Fibroblast of peridontal ligament (primary cell): Measurements from ENCODE around the gene CCR6.
"Not testable (repeated sequence)": the region's sequence is repeated elsewhere in the genome, so short reads cannot be mapped to it uniquely, and the experiment has no call there.

Source experiments
- DNase-seq: peaks from one replicate; pipeline ENCODE4 v3.0.0-alpha.2; 2010; ENCODE audit errors: extremely low read depth

CCR6 gene

DNA sequence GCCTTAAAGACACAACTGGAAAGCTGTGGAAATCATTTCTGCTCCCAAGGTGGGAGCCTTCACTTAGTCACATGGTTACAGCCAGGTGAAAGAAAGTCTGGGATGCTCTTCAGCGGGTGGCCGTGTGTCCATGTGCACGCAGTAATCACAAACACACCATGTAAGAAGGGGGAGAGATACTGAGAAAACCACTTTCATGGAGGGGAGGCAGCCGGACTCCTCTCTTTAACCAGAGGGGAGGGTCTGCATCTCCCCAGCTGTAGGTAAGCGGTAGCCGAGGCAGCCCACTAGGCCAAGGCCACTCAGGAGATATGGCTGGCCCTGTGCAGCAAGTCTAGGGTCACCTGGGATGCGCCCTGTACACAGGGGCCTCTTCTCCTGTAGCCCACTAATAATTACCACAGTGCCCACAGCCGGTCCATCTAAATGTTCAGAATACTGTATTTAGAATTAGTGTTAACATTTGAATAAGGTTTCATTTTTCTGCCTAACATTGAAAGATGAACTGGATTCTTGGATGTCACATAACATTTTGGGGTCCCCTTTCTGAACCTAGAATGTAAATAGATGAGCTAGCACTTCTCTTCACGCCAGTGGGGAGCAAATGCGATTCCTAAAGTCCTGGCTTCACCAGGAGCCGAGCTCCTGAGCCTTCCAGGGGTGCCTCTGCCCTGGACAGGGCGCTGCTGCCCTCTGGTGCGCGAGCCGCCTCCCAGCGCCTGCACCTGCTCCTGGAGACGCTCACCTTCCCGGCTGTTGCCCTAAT lies 19.0 kb downstream of the CCR6 start:
- no peak for DNase-seq

- no peak for DNase-seq
Observed at GRCh38 chr6:167142433-167142761, 19.5 kb downstream of the CCR6 start.

- DNase-seq, result no peak
Observed at GRCh38 chr6:167143041-167143440, 20.1 kb downstream of the CCR6 start.

DNA sequence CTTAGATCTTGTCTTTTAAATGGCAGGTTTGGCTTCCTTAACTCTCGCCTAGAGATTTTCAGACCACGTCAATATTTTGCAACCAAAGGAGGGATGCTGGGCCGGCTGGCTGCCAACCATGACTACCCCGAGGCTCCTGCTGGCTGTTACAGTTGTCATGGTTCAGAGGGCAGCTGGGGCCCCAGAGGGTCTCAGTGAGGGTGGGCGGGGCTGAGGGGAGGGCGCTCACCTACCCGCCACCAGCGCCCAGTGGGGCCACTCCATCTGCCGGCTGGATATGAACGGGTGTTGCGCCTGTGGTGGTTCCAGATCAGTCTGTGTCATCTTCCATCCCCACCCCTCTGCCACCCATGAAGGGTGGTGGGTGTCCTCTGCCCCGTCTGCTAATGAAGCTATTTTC lies 22.6 kb downstream of the CCR6 start:
- no peak for DNase-seq

- no peak for DNase-seq
Observed at GRCh38 chr6:167146135-167146534, 23.2 kb downstream of the CCR6 start.

GRCh38 chr6:167146977-167147376 lies 24.1 kb downstream of the CCR6 start:
- DNase-seq, result no peak

DNA sequence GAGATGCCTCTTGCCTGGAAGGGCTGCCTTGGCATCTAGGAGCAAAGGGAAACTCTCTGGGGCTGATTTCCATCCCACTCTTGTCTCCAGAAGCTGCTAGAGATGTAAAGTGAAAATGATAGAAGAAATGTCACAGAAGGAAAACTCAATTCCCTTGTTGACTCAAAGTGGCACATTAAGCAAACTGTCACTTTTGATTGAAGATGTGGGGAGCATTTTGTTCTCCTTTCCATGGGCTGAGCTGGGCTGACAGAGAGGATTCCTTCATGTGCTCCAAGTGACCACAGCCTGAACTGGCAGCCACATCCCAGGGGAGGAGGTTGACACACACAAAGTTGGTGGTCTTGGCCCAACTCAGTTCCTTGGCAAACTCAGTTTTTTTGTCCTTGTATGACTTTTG lies 25.1 kb downstream of the CCR6 start:
- DNase-seq, result no peak

DNA sequence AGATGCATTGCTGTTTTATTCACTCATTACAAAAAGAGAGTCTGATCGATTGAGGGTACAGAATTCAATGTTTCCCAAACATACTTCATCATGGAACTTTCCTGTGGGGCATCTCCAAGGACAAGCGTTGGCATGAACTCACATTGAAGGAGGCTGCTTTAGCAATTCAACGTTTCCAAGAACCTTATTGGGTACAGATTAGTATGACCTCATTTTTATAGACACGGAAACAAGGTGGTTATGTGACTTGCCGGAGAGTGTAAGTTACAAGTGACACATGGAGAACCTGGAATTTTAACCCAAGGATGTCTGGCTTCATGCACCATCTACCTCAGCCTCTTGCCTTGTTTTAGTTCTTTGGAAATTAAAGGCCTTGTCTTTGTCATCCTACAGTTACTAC lies 26.1 kb downstream of the CCR6 start:
- DNase-seq, result no peak

- no peak for DNase-seq
Observed at GRCh38 chr6:167150941-167151549, 28.1 kb downstream of the CCR6 start.

DNA sequence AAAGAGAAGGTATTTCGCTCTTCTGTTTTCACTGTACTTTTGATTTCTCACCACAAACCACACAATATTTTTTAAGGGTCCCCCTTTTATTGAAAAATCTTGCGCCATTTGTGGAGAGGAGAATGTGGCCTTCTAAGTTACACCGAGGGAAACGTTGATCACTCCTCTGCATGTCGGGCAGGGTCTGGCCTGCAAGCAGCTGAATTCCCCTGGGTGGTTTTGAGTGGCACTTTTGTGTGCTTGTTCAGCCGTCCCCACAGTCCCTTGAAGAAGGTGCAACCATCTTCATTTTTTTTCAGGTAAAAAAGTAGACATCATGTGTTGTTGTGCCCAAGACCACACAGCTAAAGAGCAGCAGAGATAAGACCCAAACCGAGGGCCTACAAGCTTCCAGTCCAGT lies 28.8 kb downstream of the CCR6 start:
- DNase-seq, result no peak

GRCh38 chr6:167152862-167153261 lies 30.0 kb downstream of the CCR6 start:
- DNase-seq, result no peak

GRCh38 chr6:167153521-167153959 lies 30.6 kb downstream of the CCR6 start:
- DNase-seq, result no peak

- no peak for DNase-seq
Observed at GRCh38 chr6:167154291-167154690, 31.4 kb downstream of the CCR6 start.

- no peak for DNase-seq
Observed at GRCh38 chr6:167154895-167155294, 32.0 kb downstream of the CCR6 start.

DNA sequence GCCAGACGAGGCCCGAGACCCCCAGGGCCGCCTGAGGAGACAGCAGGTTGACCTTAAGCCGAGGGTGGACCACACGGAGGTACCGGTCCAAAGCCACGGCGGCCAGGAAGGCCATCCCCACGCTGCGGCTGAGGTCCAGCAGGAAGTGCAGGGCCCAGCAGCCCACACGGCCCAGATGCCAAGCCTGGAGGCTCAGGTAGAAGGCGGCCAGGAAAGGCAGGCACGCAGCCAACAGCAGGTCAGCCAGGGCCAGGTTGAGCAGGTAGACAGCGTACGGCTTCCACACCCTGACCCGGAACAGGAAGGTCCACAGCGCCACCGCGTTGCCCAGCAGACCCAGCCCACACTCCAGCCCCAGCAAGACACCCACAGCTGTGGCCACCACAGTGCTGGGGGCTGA lies 34.5 kb downstream of the CCR6 start:
- no peak for DNase-seq

DNA sequence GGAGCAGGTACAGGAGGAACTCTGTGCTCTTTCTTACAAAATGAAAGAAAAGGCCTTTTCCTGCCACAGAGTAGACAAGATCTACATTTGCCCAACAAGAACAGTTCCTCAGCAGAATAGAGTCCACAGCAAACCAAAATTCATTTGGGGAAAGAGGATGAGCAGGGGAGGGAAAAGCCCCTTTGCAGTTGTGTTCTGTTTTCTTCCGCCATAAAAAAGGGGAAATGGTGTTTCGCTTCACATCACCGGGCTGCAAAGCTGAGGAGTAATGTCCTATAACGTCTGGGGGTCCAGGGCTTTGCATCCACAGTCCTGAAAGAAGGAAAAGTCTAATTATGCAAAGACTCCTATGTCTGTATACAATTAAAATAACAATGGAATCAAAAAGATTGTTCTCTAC lies 35.0 kb downstream of the CCR6 start, which contains the start of gene GPR31:
Gene GPR31 (minus strand): TSS at position 118 of the 400 bp plus-strand sequence. CDS start 149 bp downstream, outside the sequence.
- no peak for DNase-seq

- no peak for DNase-seq
Observed at GRCh38 chr6:167161851-167162467, 39.1 kb downstream of the CCR6 start.

DNA sequence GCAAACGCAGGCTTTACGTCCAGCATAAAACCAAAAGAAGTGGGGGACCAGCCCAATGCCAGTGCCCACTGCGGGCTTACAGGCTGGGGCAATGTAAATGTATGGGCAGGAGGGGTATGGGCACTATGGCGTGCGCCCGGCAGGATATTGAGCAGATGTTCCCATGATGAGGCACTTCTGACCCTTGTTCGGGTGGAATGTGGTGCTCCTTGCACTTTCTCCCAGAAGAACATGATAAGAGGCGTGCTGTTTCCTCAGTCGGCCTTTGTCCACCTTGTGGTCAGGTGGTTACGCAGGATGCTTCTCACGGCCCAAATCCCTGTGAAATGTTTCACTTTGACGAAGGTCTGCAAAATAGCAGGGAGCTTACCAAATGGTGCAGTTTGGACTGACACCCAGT lies 39.7 kb downstream of the CCR6 start:
- DNase-seq, result no peak

DNA sequence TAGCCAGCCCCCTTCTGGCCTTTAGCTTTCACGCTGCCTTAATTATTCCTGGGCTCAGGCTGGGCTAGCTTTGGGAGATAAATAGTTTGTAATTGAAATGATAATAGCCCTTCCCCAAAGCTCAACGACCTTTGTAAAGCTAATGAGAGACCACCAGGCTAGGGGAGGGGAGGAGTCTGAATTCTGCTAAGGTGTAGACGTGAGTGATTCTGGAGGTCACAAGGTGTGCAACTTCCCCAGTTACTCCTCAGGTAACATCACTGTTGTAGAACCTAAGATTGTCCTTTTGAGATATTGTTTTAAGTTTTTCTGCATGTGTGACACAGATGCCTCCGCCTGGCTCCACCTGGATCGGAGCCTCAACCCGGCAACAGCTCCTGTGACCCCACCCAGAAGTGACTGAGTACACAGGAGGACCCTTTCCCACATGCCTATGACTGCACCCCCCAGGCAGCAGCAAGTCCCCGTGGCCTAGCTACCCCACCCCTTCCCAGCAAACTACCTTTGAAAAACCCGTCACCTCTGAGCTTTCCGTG lies 40.6 kb downstream of the CCR6 start:
- no peak for DNase-seq

DNA sequence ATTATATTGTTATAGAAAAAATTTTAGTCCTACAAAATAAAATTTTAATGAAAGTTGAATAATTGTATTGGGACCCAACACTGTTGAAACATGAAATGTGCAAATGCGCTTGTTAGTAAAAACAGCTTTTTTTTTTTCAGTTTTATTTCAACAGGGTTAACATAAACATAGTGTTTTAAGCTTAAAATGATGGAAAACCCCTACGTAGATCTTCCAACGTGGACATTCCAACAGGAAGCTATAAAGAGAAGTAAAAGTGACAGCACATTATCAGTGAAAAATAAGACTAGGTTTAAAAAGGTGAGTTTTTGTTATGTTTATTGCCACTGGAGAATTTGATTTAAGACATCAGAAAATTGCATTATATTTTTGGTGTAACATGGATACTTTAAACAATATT lies 41.4 kb downstream of the CCR6 start:
- DNase-seq, result no peak

DNA sequence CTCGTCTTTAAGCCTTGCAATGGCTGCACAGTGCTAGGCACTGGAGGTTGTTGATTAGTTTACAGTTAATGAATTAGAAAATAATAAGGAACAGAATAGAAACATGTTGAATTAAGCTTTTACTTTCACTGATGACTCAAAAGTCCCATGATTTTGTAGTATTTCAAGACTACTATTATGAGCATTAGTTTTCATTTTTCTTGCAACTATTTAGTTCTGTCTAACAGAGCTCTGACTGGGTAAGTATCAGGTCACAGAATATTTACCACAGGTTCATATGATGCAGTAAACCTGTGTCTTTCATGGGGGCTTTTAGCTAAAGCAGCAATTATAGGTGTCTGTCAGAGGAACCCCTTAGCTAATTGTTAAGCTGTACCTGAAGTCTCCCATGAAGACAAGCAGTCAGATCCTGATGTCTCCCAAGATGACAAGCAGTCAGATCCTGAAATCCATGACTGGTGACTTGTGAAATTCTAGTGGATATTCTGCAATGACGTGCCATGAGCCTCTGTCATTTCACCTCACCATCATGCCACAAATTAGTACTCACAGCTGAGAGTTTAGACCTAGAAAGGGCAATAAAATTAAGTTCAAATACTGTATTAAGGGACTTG lies 43.1 kb downstream of the CCR6 start:
- no peak for DNase-seq

DNA sequence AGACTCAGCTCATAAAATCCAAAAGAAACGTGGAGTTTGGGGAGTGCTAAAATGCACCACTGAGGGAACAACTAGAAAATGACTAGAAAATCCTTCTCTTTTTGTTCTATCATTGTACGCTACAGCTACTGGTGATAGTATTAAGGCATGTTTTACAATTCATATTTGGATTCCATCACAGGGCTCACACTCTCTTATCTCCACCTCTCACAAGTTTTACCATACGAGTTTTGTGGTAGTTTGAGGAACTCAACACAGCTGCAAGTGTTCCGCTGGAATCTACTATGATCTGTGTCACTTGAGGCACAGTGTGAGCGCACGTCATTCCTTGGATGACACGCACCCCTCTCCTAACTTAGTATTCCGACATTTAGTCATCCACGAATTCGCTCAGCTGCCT lies 44.8 kb downstream of the CCR6 start:
- DNase-seq, result not testable (repeated sequence)
